WI38 (cell line): ENCODE measurements around the gene TGFBR3.
"Not testable (repeated sequence)": the region's sequence is repeated elsewhere in the genome, so short reads cannot be mapped to it uniquely, and the experiment has no call there.

Experiments
- H3K4me3 ChIP-seq: 2 replicates; pipeline ENCODE4 v1.5.1; 2011; ENCODE audit warnings: low read depth, mild to moderate bottlenecking, control low read depth, low read length
- CTCF ChIP-seq: IDR thresholded peaks from 2 replicates; pipeline ENCODE4 v1.5.1; 2012; ENCODE audit warnings: low read depth, mild to moderate bottlenecking, control low read depth, low read length

The TGFBR3 gene

GRCh38 chr1:91842563-91842962, 43.4 kb downstream of the TGFBR3 start:
- TF ChIP-seq CTCF, result no peak
- no peak overlapping the region for H3K4me3 ChIP-seq

DNA sequence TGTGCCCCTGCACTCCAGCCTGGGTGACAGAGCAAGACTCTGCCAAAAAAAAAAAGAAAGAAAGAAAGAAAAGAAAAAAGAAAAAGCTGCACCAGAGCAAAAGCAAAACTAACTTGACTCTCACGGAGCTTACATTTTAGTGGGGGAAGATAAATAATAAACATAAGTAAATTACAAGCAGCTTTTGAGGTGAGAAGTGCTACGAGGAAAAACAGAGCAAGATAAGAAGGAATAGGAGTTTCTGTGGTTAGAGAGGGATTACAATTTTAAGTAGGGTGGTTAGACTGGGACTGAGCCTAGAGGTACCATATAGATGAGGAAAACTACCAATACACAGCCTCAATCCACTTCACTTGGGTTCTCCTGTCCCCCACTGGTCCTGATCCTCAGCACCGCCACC, 43.9 kb downstream of the TGFBR3 start:
- no peak for TF ChIP-seq CTCF

GRCh38 chr1:91840276-91840675, 45.7 kb downstream of the TGFBR3 start:
- not testable (repeated sequence) for H3K4me3 ChIP-seq

More for the DNA sequence above, 43.9 kb downstream of the TGFBR3 start:
- H3K4me3 ChIP-seq, result no peak overlapping the region

GRCh38 chr1:91836331-91837040, 49.5 kb downstream of the TGFBR3 start:
- H3K4me3 ChIP-seq, result no peak overlapping the region
- TF ChIP-seq CTCF, result no peak

DNA sequence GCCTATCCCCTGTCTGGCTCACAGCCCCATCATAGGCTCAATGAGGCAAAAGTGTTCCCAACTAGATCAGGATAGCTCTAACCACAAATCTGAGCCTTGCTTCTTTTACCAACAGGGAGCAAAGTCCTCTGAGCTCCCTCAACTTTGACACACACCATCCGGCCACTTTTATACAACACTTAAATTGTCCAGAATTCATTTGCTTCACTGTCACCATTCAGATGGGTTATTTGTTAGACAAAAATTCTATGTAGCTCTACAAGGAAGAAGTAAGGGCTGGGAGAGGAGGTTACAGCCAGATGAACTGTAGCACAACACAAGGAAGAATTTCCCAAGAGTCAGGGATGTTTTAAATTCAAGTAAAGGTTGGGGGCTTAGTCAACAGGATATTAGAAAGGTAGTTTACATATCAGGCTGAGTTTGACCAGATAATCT, 50.8 kb downstream of the TGFBR3 start:
- H3K4me3 ChIP-seq, result no peak overlapping the region
- no peak for TF ChIP-seq CTCF

- H3K4me3 ChIP-seq, result not testable (repeated sequence)
Measured at GRCh38 chr1:91834549-91834948, 51.4 kb downstream of the TGFBR3 start.

DNA sequence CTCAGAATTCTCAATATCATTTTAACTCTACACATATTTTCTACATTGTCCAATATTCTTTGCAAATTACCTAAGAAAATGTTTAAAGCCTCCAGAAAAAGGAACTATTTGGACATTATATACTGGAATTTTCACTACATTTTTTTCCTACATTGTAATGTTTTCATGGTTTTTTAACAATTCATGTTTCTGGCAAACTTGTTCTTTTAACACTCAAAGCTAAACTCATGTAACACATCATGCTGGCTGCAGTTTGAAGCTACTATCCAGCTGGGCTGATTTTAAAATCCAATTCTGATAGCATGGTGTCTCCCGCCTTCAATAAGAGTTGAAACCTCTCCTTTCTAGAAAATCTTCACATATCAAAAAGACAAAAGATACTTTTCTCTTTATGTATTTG, 52.0 kb downstream of the TGFBR3 start:
- no peak overlapping the region for H3K4me3 ChIP-seq
- no peak for TF ChIP-seq CTCF

DNA sequence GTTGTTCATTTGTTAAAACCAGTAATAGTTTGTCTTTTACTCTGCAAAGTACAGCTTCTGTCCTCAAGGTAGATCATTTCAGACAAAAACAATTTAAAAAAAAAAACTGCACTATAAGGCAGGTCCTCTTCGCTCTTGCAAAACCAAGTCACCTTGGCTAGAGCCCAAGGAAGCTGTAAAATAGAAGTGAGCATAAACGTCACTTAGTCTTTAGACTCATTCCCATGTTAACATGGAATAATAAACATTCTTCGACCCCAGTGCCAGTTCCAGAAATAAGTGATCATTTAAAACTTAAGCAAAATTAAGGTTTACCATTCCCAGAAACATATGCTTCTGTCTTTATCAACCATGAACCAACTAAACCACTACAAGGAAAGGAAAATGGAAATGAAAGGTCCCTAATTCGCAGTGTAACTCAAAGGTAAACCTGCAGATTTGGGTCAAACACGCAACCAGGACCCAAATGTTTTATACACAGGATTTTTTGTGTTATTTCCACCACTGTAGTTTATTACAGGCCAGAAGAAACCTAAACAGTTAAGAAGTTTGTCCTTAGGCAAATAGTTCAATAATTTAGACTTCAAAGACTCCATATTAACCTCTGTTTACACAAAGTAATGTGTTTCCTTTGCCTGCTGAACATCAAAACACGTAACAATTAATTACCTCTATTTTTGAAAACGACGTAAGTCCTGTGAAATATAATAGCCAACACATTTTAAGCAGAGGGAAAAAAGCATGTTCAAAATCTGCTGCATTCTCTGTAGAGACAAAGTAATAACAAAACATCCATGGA, 54.6 kb downstream of the TGFBR3 start:
- no peak for TF ChIP-seq CTCF
- H3K4me3 ChIP-seq, result no peak overlapping the region
